ENCODE measurements around the gene NOP14. TPM values are rescaled to one million over a fixed set of nuclear protein-coding genes. Genes with fewer than 3 reads are reported as not detected.

NOP14 gene
- total RNA-seq (10 to 100 TPM; 15.4 to 19.2 (median 18.4) TPM), polyA plus RNA-seq (12.0 TPM)
- long read RNA-seq, donor 1, transcript NOP14-203 (18 exons, 3,538 nt), result major isoform, 5 of 12 reads
- long read RNA-seq, donor 1, partial matches to known transcripts, result 2 of 12 reads
- long read RNA-seq, donor 1, other reads (novel, unspliced or antisense), result 3 of 12 reads
- long read RNA-seq, donor 2, partial matches to known transcripts, result 0 of 5 reads
- long read RNA-seq, donor 2, other reads (novel, unspliced or antisense), result 1 of 5 reads
- long read RNA-seq, donor 3, transcript NOP14-203 (18 exons, 3,538 nt), result major isoform, 16 of 44 reads
- long read RNA-seq, donor 3, partial matches to known transcripts, result 14 of 44 reads
- long read RNA-seq, donor 3, other reads (novel, unspliced or antisense), result 10 of 44 reads
- long read RNA-seq, donor 4, partial matches to known transcripts, result 0 of 6 reads
- long read RNA-seq, donor 4, other reads (novel, unspliced or antisense), result 1 of 6 reads

GRCh38 chr4:2963175-2963965, at the start of gene NOP14, which contains the start of gene GRK4:
Gene NOP14 (minus strand): TSS chr4:2963406. CDS start chr4:2963319, 87 bp downstream.
Gene GRK4 (plus strand): TSS chr4:2963571. CDS start chr4:2964071, 500 bp downstream.
- H3K4me1 ChIP-seq (ENCODE audit: control insufficient read depth, insufficient read depth, low read length), result peaks cover 2% of the 10 kb centered on the region
- H3K27me3 ChIP-seq (ENCODE audit: control insufficient read depth, insufficient read depth), result no peaks in the 10 kb centered on the region
- WGBS, result under 1% methylated on average over 105 of the region's 105 CpGs
- peak within 1 kb of the TSS; percentile 61 for H3K27ac ChIP-seq (ENCODE audit: low read length)
- peak; percentile 98 for ATAC-seq
- peak; percentile 99 to 100 (median 99) for DNase-seq
- peak within 1 kb of the TSS; percentile 83 for H3K4me3 ChIP-seq (ENCODE audit: low read length)
- intact Hi-C loops (cut with DNase I), result no loop called here
- no peaks in the 10 kb centered on the region for H3K9me3 ChIP-seq (ENCODE audit: control insufficient read depth, low read length)

- Histone ChIP-seq H3K27ac (ENCODE audit: low read length) (no peak overlapping the region), H3K4me1 (ENCODE audit: control insufficient read depth, insufficient read depth, low read length) (no peaks in the 10 kb centered on the region), H3K4me3 (ENCODE audit: low read length) (no peak overlapping the region), H3K9me3 (ENCODE audit: control insufficient read depth, low read length) (no peaks in the 10 kb centered on the region), H3K27me3 (ENCODE audit: control insufficient read depth, insufficient read depth) (no peaks in the 10 kb centered on the region)
- no peak for ATAC-seq
- intact Hi-C loops (cut with DNase I), result no loop called here
- no peak for DNase-seq
- WGBS, result 91% methylated on average over 17 of the region's 17 CpGs
Observed at GRCh38 chr4:3011456-3012220, 48.4 kb upstream of the NOP14 start.

GRCh38 chr4:3010998-3011397, 47.8 kb upstream of the NOP14 start:
- DNase-seq, result no peak
- intact Hi-C loops (cut with DNase I), result no loop called here
- no peaks in the 10 kb centered on the region for H3K27me3 ChIP-seq (ENCODE audit: control insufficient read depth, insufficient read depth)
- no peak overlapping the region for H3K4me3 ChIP-seq (ENCODE audit: low read length)
- no peak overlapping the region for H3K27ac ChIP-seq (ENCODE audit: low read length)
- ATAC-seq, result no peak
- H3K4me1 ChIP-seq (ENCODE audit: control insufficient read depth, insufficient read depth, low read length), result no peaks in the 10 kb centered on the region
- H3K9me3 ChIP-seq (ENCODE audit: control insufficient read depth, low read length), result no peaks in the 10 kb centered on the region
- WGBS, result 88% methylated on average over 5 of the region's 5 CpGs

GRCh38 chr4:3010577-3010976, 47.4 kb upstream of the NOP14 start:
- Histone ChIP-seq H3K4me1 (ENCODE audit: control insufficient read depth, insufficient read depth, low read length) (no peaks in the 10 kb centered on the region), H3K27ac (ENCODE audit: low read length) (no peak overlapping the region), H3K27me3 (ENCODE audit: control insufficient read depth, insufficient read depth) (no peaks in the 10 kb centered on the region), H3K9me3 (ENCODE audit: control insufficient read depth, low read length) (no peaks in the 10 kb centered on the region), H3K4me3 (ENCODE audit: low read length) (no peak overlapping the region)
- ATAC-seq, result no peak
- DNase-seq, result no peak
- intact Hi-C loops (cut with DNase I), result no loop called here
- WGBS, result 92% methylated on average over 2 of the region's 2 CpGs

GRCh38 chr4:3009422-3009821, 46.2 kb upstream of the NOP14 start:
- no peak overlapping the region for H3K27ac ChIP-seq (ENCODE audit: low read length)
- ATAC-seq (no peak), DNase-seq (no peak)
- H3K9me3 ChIP-seq (ENCODE audit: control insufficient read depth, low read length), result no peaks in the 10 kb centered on the region
- WGBS, result 84% methylated on average over 7 of the region's 7 CpGs
- no peaks in the 10 kb centered on the region for H3K4me1 ChIP-seq (ENCODE audit: control insufficient read depth, insufficient read depth, low read length)
- intact Hi-C loops (cut with DNase I), result no loop called here
- no peaks in the 10 kb centered on the region for H3K27me3 ChIP-seq (ENCODE audit: control insufficient read depth, insufficient read depth)
- no peak overlapping the region for H3K4me3 ChIP-seq (ENCODE audit: low read length)

- Histone ChIP-seq H3K4me1 (ENCODE audit: control insufficient read depth, insufficient read depth, low read length) (no peaks in the 10 kb centered on the region), H3K27ac (ENCODE audit: low read length) (no peak overlapping the region), H3K4me3 (ENCODE audit: low read length) (no peak overlapping the region), H3K9me3 (ENCODE audit: control insufficient read depth, low read length) (no peaks in the 10 kb centered on the region), H3K27me3 (ENCODE audit: control insufficient read depth, insufficient read depth) (no peaks in the 10 kb centered on the region)
- 91% methylated on average over 2 of the region's 2 CpGs for WGBS
- ATAC-seq, result no peak
- intact Hi-C loops (cut with DNase I), result no loop called here
- DNase-seq, result no peak
Observed at GRCh38 chr4:3007724-3008123, 44.5 kb upstream of the NOP14 start.

- Histone ChIP-seq H3K4me1 (ENCODE audit: control insufficient read depth, insufficient read depth, low read length) (no peaks in the 10 kb centered on the region), H3K27ac (ENCODE audit: low read length) (no peak overlapping the region), H3K9me3 (ENCODE audit: control insufficient read depth, low read length) (no peaks in the 10 kb centered on the region), H3K4me3 (ENCODE audit: low read length) (no peak overlapping the region), H3K27me3 (ENCODE audit: control insufficient read depth, insufficient read depth) (no peaks in the 10 kb centered on the region)
- DNase-seq (no peak), ATAC-seq (no peak)
- 94% methylated on average over 4 of the region's 4 CpGs for WGBS
- intact Hi-C loops (cut with DNase I), result no loop called here
Observed at GRCh38 chr4:2996415-2996814, 33.2 kb upstream of the NOP14 start.

- no peaks in the 10 kb centered on the region for H3K4me1 ChIP-seq (ENCODE audit: control insufficient read depth, insufficient read depth, low read length)
- 75% methylated on average over 4 of the region's 4 CpGs for WGBS
- intact Hi-C loops (cut with DNase I), result no loop called here
- ATAC-seq (no peak), DNase-seq (no peak)
- H3K27me3 ChIP-seq (ENCODE audit: control insufficient read depth, insufficient read depth), result no peaks in the 10 kb centered on the region
- no peak overlapping the region for H3K4me3 ChIP-seq (ENCODE audit: low read length)
- H3K9me3 ChIP-seq (ENCODE audit: control insufficient read depth, low read length), result no peaks in the 10 kb centered on the region
- H3K27ac ChIP-seq (ENCODE audit: low read length), result no peak overlapping the region
Observed at GRCh38 chr4:2995546-2996265, 32.5 kb upstream of the NOP14 start.

- no peak for ATAC-seq
- Histone ChIP-seq H3K4me3 (ENCODE audit: low read length) (no peak overlapping the region), H3K9me3 (ENCODE audit: control insufficient read depth, low read length) (no peaks in the 10 kb centered on the region), H3K27ac (ENCODE audit: low read length) (no peak overlapping the region), H3K4me1 (ENCODE audit: control insufficient read depth, insufficient read depth, low read length) (no peaks in the 10 kb centered on the region), H3K27me3 (ENCODE audit: control insufficient read depth, insufficient read depth) (no peaks in the 10 kb centered on the region)
- no peak for DNase-seq
- WGBS, result 97% methylated on average over 4 of the region's 4 CpGs
- intact Hi-C loops (cut with DNase I), result no loop called here
Observed at GRCh38 chr4:2994917-2995316, 31.7 kb upstream of the NOP14 start.

GRCh38 chr4:2991243-2991642, 28.0 kb upstream of the NOP14 start:
- Histone ChIP-seq H3K4me3 (ENCODE audit: low read length) (no peak overlapping the region), H3K27me3 (ENCODE audit: control insufficient read depth, insufficient read depth) (no peaks in the 10 kb centered on the region), H3K9me3 (ENCODE audit: control insufficient read depth, low read length) (no peaks in the 10 kb centered on the region), H3K27ac (ENCODE audit: low read length) (no peak overlapping the region), H3K4me1 (ENCODE audit: control insufficient read depth, insufficient read depth, low read length) (no peaks in the 10 kb centered on the region)
- 93% methylated on average over 4 of the region's 4 CpGs for WGBS
- DNase-seq, result no peak
- intact Hi-C loops (cut with DNase I), result no loop called here
- no peak for ATAC-seq
